Measurements from ENCODE around the gene AURKA.

- TF ChIP-seq CTCF (IDR thresholded peaks at IDR 0.05; ENCODE audit: low read length) (no peak), EZH2 (IDR thresholded peaks at IDR 0.05; ENCODE audit: borderline replicate concordance, low read length) (no peak)
Measured at GRCh38 chr20:56342783-56343182, 49.2 kb downstream of the AURKA start.

All from OCI-LY1 (cell line).